ENCODE data around the gene DNASE1L2.

DNASE1L2 gene

GRCh38 chr16:2203119-2203688 lies 33.0 kb upstream of the DNASE1L2 start (continued):
- TF ChIP-seq ZNF518A (tag by site-specific recombination; conservative IDR thresholded peaks at IDR 0.05; ENCODE audit: low read depth) (peak; percentile 78), ZNF433 (tag by site-specific recombination; IDR thresholded peaks at IDR 0.05; ENCODE audit: low read depth) (peak; percentile 67), ZNF292 (tag by site-specific recombination; IDR thresholded peaks at IDR 0.05; ENCODE audit: borderline replicate concordance, low read depth) (0 out of 2 replicates have a peak, but pooled peaks have one; percentile 22), ZNF133 (tag by site-specific recombination; IDR thresholded peaks at IDR 0.05) (peak; percentile 99), ZXDB (tag by site-specific recombination; IDR thresholded peaks at IDR 0.05) (peak; percentile 47; the same call in 1 of the 2 replicates), ZNF404 (tag by site-specific recombination; IDR thresholded peaks at IDR 0.05) (0 out of 2 replicates have a peak, but pooled peaks have one; percentile 37), ZBTB8A (tag by site-specific recombination; IDR thresholded peaks at IDR 0.05) (peak; percentile 56; the same call in 1 of the 2 replicates), ZNF623 (tag by site-specific recombination; IDR thresholded peaks at IDR 0.05) (peak; percentile 73), ZNF654 (tag by site-specific recombination; IDR thresholded peaks at IDR 0.05; ENCODE audit: low read depth) (0 out of 2 replicates have a peak, but pooled peaks have one; percentile 21)

DNA sequence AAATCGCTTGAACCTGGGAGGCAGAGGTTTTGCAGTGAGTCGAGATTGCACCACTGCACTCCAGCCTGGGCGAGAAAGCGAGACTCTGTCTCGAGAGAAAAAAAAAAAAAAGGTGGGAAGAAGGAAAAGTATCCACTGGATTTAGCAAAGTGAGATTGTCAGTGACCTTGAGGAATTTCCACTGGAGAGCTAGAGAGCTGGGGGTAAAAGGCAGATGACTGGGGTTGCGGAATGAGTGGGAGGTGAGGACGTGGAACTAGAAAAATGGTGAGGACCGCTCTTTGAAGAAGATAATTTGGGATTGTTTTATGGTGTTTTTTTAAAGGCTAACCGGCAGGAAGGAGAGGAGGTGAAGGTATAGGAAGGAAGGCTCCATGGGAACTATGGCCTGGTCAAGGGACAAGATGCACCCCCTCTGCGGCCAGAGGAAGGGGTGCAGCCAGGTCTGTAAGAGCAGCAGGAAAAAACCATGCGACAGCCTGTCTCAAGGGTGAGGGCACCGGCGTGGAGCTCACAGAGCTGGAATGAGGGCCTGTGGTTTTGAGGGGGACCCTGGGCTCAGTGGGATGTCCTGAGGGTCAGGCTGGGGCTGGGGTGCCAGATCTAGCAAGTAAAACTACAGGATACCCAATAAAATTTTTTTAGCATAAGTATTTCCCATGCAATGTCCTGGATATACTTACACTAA lies 31.7 kb upstream of the DNASE1L2 start:
- TF ChIP-seq ZNF600 (tag by site-specific recombination; IDR thresholded peaks at IDR 0.05) = 0 out of 2 replicates have a peak, but pooled peaks have one; percentile 35
- no peak for TF ChIP-seq ZNF776 (tag by site-specific recombination; IDR thresholded peaks at IDR 0.05; ENCODE audit: borderline replicate concordance)
- peak; percentile 26 for TF ChIP-seq ZFHX2 (tag by site-specific recombination; conservative IDR thresholded peaks at IDR 0.05)
- no peak for TF ChIP-seq ZNF585B (tag by site-specific recombination; IDR thresholded peaks at IDR 0.05)
- CTCF ChIA-PET = interaction anchor here (0.6 to 1.7 kb wide), 3 partner anchors 10 to 263 kb away, joined by 3 to 6 read pairs (median 4); no protein-coding TSS in a partner anchor
- Histone ChIP-seq H3K9me3 (ENCODE audit: control insufficient read depth, insufficient read depth, low read depth, low read length) (no peaks in the 10 kb centered on the region), H3K4me1 (ENCODE audit: control insufficient read depth, insufficient read depth, low read length) (no peaks in the 10 kb centered on the region), H3K36me3 (ENCODE audit: control insufficient read depth in 2 of 2, insufficient read depth in 1 of 2, low read length in 2 of 2) (peaks cover 0 to 30% of the 10 kb centered on the region in 2 experiments; a peak in 1 of 3 replicates), H3K27ac (ENCODE audit: extremely low read depth, low read depth, low read length) (peak overlapping the region; percentile 90; the same call in 1 of the 2 replicates), H3K4me3 (ENCODE audit: low read depth, low read length) (peak overlapping the region; percentile 96)
- POLR2A ChIA-PET = interaction anchor here (0.6 to 4.3 kb wide), 7 partner anchors 10 to 263 kb away, joined by 3 to 22 read pairs (median 5); partner anchors contain the start of genes PGP, TBL3 and TRAF7

- Histone ChIP-seq H3K27ac (ENCODE audit: extremely low read depth, low read depth, low read length) (peak within 1 kb of the TSS; percentile 90), H3K9me3 (ENCODE audit: control insufficient read depth, insufficient read depth, low read depth, low read length) (no peaks in the 10 kb centered on the region)
- CTCF ChIA-PET = interaction anchor here (0.5 to 1.7 kb wide), 2 partner anchors 11 to 49 kb away, joined by 3 to 6 read pairs; no protein-coding TSS in a partner anchor
- no peak for TF ChIP-seq ZNF148 (tag by site-specific recombination; IDR thresholded peaks at IDR 0.05; ENCODE audit: borderline replicate concordance)
- TF ChIP-seq ZNF513 (tag by site-specific recombination; IDR thresholded peaks at IDR 0.05) = no peak; the same call in 1 of the 2 replicates
- TF ChIP-seq SCRT1 (tag by site-specific recombination; IDR thresholded peaks at IDR 0.05; ENCODE audit: borderline replicate concordance) = no peak
- peak; percentile 63; the same call in 1 of the 2 replicates for TF ChIP-seq HIC1 (tag by site-specific recombination; IDR thresholded peaks at IDR 0.05)
These were observed 30.9 kb upstream of the DNASE1L2 start, which contains the start of gene MLST8 for GRCh38 chr16:2205104-2205966. TSS of gene MLST8 (plus strand) at chr16:2205454. CDS start at chr16:2206086, 632 bp downstream.

More at GRCh38 chr16:2205104-2205966, 30.9 kb upstream of the DNASE1L2 start, which contains the start of gene MLST8:
- no peaks in the 10 kb centered on the region for H3K4me1 ChIP-seq (ENCODE audit: control insufficient read depth, insufficient read depth, low read length)
- peak within 1 kb of the TSS; percentile 96 for H3K4me3 ChIP-seq (ENCODE audit: low read depth, low read length)
- POLR2A ChIA-PET = interaction anchor here (0.6 to 4.3 kb wide), 10 partner anchors 9 to 262 kb away, joined by 3 to 22 read pairs (median 4); partner anchors contain the start of genes DNASE1L2, PGP, TBL3 and TRAF7
- peaks cover 0 to 35% of the 10 kb centered on the region in 2 experiments; a peak in 1 of 3 replicates for H3K36me3 ChIP-seq (ENCODE audit: control insufficient read depth in 2 of 2, insufficient read depth in 1 of 2, low read length in 2 of 2)

Data from HEK293 (cell line).